Measurements from ENCODE around the gene F5. TPM values are rescaled to one million over a fixed set of nuclear protein-coding genes. Genes with fewer than 3 reads are reported as not detected.
"Not testable (repeated sequence)": the region's sequence is repeated elsewhere in the genome, so short reads cannot be mapped to it uniquely, and the experiment has no call there.

Gene F5
- total RNA-seq, 4 donors from 2014 or later: 0.79 to 3.0 (median 1.8) TPM

DNA sequence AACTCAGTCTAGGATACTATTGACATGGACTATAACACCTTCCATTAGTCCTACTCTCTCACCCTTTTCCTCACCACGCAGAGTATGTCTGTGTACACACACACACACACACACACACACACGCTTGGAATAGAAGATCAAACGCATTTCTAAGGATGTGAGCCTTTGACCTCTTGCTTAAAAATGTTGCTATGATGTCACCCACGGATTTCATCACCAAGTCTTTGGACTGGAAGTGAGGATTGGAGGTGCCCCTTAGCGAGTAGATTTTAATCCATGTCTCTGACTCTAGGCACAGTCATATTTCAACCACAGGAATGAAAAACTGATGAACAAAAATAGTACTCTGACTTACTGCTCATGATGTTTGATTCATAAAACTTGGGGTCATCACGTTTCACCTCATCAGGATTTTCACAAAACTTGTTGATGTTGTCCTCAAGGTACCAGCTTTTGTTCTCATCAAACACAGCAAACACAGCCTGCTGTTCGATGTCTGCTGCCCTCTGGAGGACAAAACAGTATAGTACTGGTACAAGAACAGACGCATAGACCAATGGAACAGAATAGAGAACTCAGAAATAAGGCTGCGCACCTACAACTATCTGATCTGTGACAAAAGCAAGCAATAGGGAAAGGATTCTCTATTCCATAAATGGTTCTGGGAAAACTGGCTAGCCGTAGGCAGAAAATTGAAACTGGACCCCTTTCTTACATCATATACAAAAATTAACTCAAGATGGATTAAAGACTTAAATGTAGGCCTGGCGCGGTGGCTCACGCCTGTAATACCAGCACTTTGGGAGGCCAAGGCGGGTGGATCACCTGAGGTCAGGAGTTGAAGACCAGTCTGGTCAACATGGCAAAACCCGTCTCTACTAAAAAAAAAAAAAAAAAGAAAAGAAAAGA, 39.9 kb downstream of the F5 start:
- no peak overlapping the region for H3K4me3 ChIP-seq (replicated peaks in 1 of 3)
- H3K27ac ChIP-seq: no peak overlapping the region
- H3K36me3 ChIP-seq: no peaks in the 10 kb centered on the region
- TF ChIP-seq POLR2A (IDR thresholded peaks at IDR 0.05): no peak
- TF ChIP-seq, protein P1, sequence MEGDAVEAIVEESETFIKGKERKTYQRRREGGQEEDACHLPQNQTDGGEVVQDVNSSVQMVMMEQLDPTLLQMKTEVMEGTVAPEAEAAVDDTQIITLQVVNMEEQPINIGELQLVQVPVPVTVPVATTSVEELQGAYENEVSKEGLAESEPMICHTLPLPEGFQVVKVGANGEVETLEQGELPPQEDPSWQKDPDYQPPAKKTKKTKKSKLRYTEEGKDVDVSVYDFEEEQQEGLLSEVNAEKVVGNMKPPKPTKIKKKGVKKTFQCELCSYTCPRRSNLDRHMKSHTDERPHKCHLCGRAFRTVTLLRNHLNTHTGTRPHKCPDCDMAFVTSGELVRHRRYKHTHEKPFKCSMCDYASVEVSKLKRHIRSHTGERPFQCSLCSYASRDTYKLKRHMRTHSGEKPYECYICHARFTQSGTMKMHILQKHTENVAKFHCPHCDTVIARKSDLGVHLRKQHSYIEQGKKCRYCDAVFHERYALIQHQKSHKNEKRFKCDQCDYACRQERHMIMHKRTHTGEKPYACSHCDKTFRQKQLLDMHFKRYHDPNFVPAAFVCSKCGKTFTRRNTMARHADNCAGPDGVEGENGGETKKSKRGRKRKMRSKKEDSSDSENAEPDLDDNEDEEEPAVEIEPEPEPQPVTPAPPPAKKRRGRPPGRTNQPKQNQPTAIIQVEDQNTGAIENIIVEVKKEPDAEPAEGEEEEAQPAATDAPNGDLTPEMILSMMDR (IDR thresholded peaks at IDR 0.05): peak; percentile 48 to 90 (median 84)
- 62 to 64% methylated on average over 15 of the region's 15 CpGs for WGBS, 2 donors
- no peaks in the 10 kb centered on the region for H3K27me3 ChIP-seq
- intact Hi-C loops (cut with DNase I): no loop called here
- DNase-seq: peak; percentile 44 to 51
- H3K9me3 ChIP-seq: no peaks in the 10 kb centered on the region
- no peaks in the 10 kb centered on the region for H3K4me1 ChIP-seq

DNA sequence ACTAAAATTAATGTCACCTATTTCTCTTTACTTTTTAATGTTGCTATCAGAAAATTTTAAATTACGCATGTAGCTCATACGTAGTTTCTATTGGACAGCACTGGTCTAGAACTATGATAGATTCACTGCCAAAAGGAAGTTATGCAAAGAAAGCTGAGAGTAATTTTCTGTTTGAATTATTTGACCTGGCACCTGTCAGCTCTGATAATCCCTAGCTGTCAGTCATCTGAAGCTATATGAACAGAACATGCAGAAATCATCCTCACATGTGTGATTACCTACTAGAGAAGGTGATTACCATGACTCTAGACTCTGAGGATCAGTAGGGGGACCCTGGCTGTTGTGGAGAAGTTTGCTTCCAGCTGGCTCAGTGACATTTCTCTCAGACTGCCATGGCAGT, 40.8 kb downstream of the F5 start:
- intact Hi-C loops (cut with DNase I): no loop called here
- no peaks in the 10 kb centered on the region for H3K9me3 ChIP-seq
- DNase-seq: no peak
- H3K27ac ChIP-seq: no peak overlapping the region
- no peaks in the 10 kb centered on the region for H3K36me3 ChIP-seq
- TF ChIP-seq, protein P1 (IDR thresholded peaks at IDR 0.05): no peak
- no peak for TF ChIP-seq POLR2A (IDR thresholded peaks at IDR 0.05)
- H3K27me3 ChIP-seq: no peaks in the 10 kb centered on the region
- no peak overlapping the region for H3K4me3 ChIP-seq (replicated peaks in 1 of 3)
- no peaks in the 10 kb centered on the region for H3K4me1 ChIP-seq
- 90% methylated on average over 2 of the region's 2 CpGs for WGBS, 2 donors

DNA sequence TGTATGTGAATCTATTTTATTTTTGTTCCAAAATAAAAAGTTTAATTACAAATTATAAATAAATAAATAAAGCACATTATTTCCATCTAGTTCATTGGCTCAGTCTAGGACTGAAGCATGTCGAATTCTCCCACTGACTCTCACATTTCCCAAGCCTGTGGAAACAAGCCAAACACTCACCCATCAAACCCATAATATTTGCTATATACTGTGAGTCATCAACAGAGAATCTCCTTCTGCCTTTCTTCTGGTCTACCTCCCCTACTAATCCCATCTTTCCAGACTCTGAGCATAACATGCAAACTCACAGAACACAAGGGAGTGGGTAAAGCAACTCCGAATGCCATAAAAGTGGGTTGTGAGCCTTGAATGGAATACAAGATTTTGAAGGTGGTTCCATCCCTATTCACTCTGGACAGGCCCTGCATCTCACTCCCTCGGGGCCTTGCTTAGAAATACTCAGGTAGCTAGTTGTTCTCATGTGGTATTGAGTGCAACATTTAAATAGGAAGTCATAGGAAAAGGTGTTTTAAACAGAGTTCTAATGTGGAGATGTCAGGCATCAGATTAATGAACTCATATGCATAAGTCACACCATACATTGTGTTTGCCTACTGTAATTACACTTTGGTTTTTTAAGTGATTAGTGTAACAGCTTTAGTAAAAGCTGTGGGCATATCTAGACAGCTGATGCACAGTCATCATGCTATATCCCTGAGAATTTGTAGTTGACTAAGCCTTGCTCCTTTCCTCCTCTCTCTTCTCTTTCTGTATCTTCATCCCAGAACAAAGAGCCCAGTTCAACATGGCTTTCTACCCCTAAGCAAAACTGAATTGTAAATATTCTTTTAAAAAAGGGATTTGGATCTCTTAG, 47.0 kb downstream of the F5 start:
- WGBS, 2 donors: 82% methylated on average over 3 of the region's 3 CpGs

DNA sequence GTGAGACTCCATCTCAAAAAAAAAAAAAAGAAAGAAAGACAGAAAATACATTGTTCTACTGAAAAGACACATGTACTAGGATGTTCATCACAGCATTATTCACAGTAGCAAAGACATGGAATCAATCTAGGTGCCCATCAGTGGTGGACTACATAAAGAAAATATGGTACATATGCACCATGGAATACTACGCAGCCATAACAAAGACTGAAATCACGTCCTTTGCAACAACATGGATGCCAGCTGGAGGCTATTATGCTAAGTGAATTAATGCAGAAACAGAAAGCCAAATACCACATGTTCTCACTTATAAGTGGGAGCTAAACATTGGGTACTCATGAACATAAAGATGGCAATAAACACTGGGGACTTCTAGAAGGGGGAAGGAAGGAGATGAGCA, 51.6 kb downstream of the F5 start:
- Histone ChIP-seq H3K9me3 (no peaks in the 10 kb centered on the region), H3K27me3 (no peaks in the 10 kb centered on the region), H3K4me1 (peaks cover 5 to 9% of the 10 kb centered on the region in 2 donors), H3K27ac (no peak overlapping the region), H3K4me3 (replicated peaks in 1 of 3) (no peak overlapping the region), H3K36me3 (no peaks in the 10 kb centered on the region)
- 92 to 96% methylated on average over 2 of the region's 2 CpGs for WGBS, 2 donors
- TF ChIP-seq, protein P1 (IDR thresholded peaks at IDR 0.05): no peak
- no peak for TF ChIP-seq POLR2A (IDR thresholded peaks at IDR 0.05)
- DNase-seq: no peak
- intact Hi-C loops (cut with DNase I): no loop called here

More for the DNA sequence above, 47.0 kb downstream of the F5 start:
- Histone ChIP-seq H3K4me1 (no peaks in the 10 kb centered on the region), H3K27me3 (no peaks in the 10 kb centered on the region), H3K36me3 (no peaks in the 10 kb centered on the region), H3K9me3 (no peaks in the 10 kb centered on the region), H3K4me3 (replicated peaks in 1 of 3) (no peak overlapping the region), H3K27ac (no peak overlapping the region)
- intact Hi-C loops (cut with DNase I): no loop called here
- no peak for DNase-seq
- no peak for TF ChIP-seq POLR2A (IDR thresholded peaks at IDR 0.05)
- TF ChIP-seq, protein P1 (IDR thresholded peaks at IDR 0.05): no peak

DNA sequence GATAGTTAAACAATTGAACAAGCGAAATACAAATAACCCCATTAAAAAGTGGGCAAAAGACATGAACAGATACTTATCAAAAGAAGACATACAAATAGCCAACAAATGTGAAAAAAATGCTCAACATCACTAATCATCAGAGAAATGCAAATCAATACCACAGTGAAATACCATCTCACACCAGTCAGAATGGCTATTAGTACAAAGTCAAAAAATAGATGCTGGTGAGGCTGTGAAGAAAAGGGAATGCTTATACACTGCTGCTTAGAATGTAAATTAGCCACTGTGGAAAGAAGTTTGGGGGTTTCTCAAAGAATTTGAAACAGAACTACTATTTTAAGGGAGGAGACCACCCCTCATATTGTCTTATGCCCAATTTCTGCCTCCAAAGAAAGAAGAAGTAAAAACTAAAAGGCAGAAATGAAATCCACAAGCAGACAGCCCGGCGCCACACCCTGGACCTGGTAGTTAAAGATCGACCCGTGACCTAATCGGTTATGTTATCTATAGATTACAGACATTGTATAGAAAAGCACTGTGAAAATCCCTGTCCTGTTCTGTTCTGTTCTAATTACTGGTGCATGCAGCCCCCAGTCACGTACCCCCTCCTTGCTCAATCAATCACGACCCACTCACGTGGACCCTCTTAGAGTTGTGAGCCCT, 52.6 kb downstream of the F5 start:
- WGBS, 2 donors: 90 to 93% methylated on average over 9 of the region's 9 CpGs
- H3K27me3 ChIP-seq; H3K9me3 ChIP-seq; intact Hi-C loops (cut with DNase I); H3K36me3 ChIP-seq; DNase-seq; H3K4me3 ChIP-seq (replicated peaks in 1 of 3); H3K27ac ChIP-seq: not testable (repeated sequence)
- peaks cover 7 to 13% of the 10 kb centered on the region in 2 donors for H3K4me1 ChIP-seq
